ENCODE results near the gene DHX35. TPM values are rescaled to one million over a fixed set of nuclear protein-coding genes. Genes with fewer than 3 reads are reported as not detected.
A peak's percentile ranks its signal among the peaks of the same experiment; 100 is the strongest.

Gene DHX35
- total and polyA plus RNA-seq, 2 of the 13 experiments (the other 11 are each of a cell fraction or from before 2014, with no cell fraction given), result 25.8 to 28.7 TPM

- peak; percentile 49; the same call in 1 of the 2 replicates for TF ChIP-seq ZIK1 (CRISPR knock-in tag; IDR thresholded peaks at IDR 0.05; ENCODE audit: borderline replicate concordance, low read depth)
- TF ChIP-seq MATR3 (CRISPR knock-in tag; IDR thresholded peaks at IDR 0.05), result no peak
- TF ChIP-seq ZFP37 (CRISPR knock-in tag; IDR thresholded peaks at IDR 0.05; ENCODE audit: borderline replicate concordance), result no peak
- TF ChIP-seq MLLT10 (CRISPR knock-in tag; IDR thresholded peaks at IDR 0.05), result no peak
- TF ChIP-seq GATA4 (IDR thresholded peaks at IDR 0.05; ENCODE audit: borderline replicate concordance, low read depth), result peak; percentile 67; the same call in 1 of the 2 replicates
- TF ChIP-seq, protein P1, sequence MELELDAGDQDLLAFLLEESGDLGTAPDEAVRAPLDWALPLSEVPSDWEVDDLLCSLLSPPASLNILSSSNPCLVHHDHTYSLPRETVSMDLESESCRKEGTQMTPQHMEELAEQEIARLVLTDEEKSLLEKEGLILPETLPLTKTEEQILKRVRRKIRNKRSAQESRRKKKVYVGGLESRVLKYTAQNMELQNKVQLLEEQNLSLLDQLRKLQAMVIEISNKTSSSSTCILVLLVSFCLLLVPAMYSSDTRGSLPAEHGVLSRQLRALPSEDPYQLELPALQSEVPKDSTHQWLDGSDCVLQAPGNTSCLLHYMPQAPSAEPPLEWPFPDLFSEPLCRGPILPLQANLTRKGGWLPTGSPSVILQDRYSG (CRISPR knock-in tag; IDR thresholded peaks at IDR 0.05), result peak; percentile 74; the same call in 1 of the 2 replicates
- peak; percentile 91; the same call in 1 of the 2 replicates for TF ChIP-seq YEATS4 (CRISPR knock-in tag; IDR thresholded peaks at IDR 0.05; ENCODE audit: borderline replicate concordance)
- TF ChIP-seq TARDBP (CRISPR knock-in tag; IDR thresholded peaks at IDR 0.05), result peak; percentile 96
- TF ChIP-seq NR2F6 (IDR thresholded peaks at IDR 0.05), result no peak
- TF ChIP-seq NR2F6 (CRISPR knock-in tag; IDR thresholded peaks at IDR 0.05), result peak; percentile 66
- peak; percentile 94; the same call in 1 of the 2 replicates for TF ChIP-seq KDM5B (CRISPR knock-in tag; IDR thresholded peaks at IDR 0.05; ENCODE audit: borderline replicate concordance)
- TF ChIP-seq ZNF784 (CRISPR knock-in tag; IDR thresholded peaks at IDR 0.05; ENCODE audit: borderline replicate concordance), result peak; percentile 80; the same call in 1 of the 2 replicates
- peak; percentile 88 for TF ChIP-seq TAF1 (CRISPR knock-in tag; IDR thresholded peaks at IDR 0.05)
- peak; percentile 96 for TF ChIP-seq ZSCAN25 (CRISPR knock-in tag; IDR thresholded peaks at IDR 0.05)
- TF ChIP-seq ZSCAN21 (CRISPR knock-in tag; IDR thresholded peaks at IDR 0.05; ENCODE audit: borderline replicate concordance), result peak; percentile 97
- TF ChIP-seq ZNF850 (CRISPR knock-in tag; conservative IDR thresholded peaks at IDR 0.05), result peak; percentile 87; the same call in 1 of the 2 replicates
- 0 out of 2 replicates have a peak, but pooled peaks have one; percentile 18 for TF ChIP-seq GFI1 (CRISPR knock-in tag; IDR thresholded peaks at IDR 0.05; ENCODE audit: borderline replicate concordance)
- no peak for TF ChIP-seq IKZF1 (IDR thresholded peaks at IDR 0.05)
- TF ChIP-seq NAIF1 (CRISPR knock-in tag; IDR thresholded peaks at IDR 0.05; ENCODE audit: borderline replicate concordance), result peak; percentile 83; the same call in 1 of the 2 replicates
- peak; percentile 50; the same call in 1 of the 2 replicates for TF ChIP-seq HNF4A (CRISPR knock-in tag; IDR thresholded peaks at IDR 0.05)
- TF ChIP-seq, protein P2, sequence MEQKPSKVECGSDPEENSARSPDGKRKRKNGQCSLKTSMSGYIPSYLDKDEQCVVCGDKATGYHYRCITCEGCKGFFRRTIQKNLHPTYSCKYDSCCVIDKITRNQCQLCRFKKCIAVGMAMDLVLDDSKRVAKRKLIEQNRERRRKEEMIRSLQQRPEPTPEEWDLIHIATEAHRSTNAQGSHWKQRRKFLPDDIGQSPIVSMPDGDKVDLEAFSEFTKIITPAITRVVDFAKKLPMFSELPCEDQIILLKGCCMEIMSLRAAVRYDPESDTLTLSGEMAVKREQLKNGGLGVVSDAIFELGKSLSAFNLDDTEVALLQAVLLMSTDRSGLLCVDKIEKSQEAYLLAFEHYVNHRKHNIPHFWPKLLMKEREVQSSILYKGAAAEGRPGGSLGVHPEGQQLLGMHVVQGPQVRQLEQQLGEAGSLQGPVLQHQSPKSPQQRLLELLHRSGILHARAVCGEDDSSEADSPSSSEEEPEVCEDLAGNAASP (CRISPR knock-in tag; IDR thresholded peaks at IDR 0.05; ENCODE audit: borderline replicate concordance), result peak; percentile 88; the same call in 1 of the 2 replicates
- peak; percentile 99 for TF ChIP-seq KDM3A (CRISPR knock-in tag; IDR thresholded peaks at IDR 0.05; ENCODE audit: low read depth)
- TF ChIP-seq ZNF441 (CRISPR knock-in tag; IDR thresholded peaks at IDR 0.05; ENCODE audit: borderline replicate concordance), result no peak
- TF ChIP-seq NR2F1 (CRISPR knock-in tag; IDR thresholded peaks at IDR 0.05), result 0 out of 4 replicates have a peak, but pooled peaks of 1 of the 2 experiments have one; percentile 19
- peak; percentile 96 for TF ChIP-seq KAT8 (CRISPR knock-in tag; IDR thresholded peaks at IDR 0.05)
- TF ChIP-seq ZMAT3 (CRISPR knock-in tag; conservative IDR thresholded peaks at IDR 0.05), result peak; percentile 89
- peak; percentile 53; the same call in 1 of the 2 replicates for TF ChIP-seq STAT5B (CRISPR knock-in tag; IDR thresholded peaks at IDR 0.05)
- TF ChIP-seq MXD3 (CRISPR knock-in tag; IDR thresholded peaks at IDR 0.05), result peak; percentile 96; the same call in 1 of the 2 replicates
Measured at GRCh38 chr20:39049684-39050554, 87.8 kb downstream of the DHX35 start (continued).

All from HepG2 (cell line).